GM18909 (cell line): Measurements from ENCODE around the gene UBALD1.
A peak's percentile ranks its signal among the peaks of the same experiment; 100 is the strongest.
"Not testable (repeated sequence)": the region's sequence is repeated elsewhere in the genome, so short reads cannot be mapped to it uniquely, and the experiment has no call there.

Experiments used
- ATAC-seq: cut with Tn5 transposase; IDR thresholded peaks from one replicate; pipeline ENCODE4 v1.9.1; 2021; ENCODE audit warnings: mild to moderate bottlenecking; ENCODE audit not compliant: unreplicated experiment, poor library complexity

UBALD1 gene

GRCh38 chr16:4614571-4615383 lies at the start of gene UBALD1:
UBALD1 (minus strand) TSS chr16:4614888; CDS start chr16:4614797, 91 bp downstream.
- peak; percentile 59 for ATAC-seq

DNA sequence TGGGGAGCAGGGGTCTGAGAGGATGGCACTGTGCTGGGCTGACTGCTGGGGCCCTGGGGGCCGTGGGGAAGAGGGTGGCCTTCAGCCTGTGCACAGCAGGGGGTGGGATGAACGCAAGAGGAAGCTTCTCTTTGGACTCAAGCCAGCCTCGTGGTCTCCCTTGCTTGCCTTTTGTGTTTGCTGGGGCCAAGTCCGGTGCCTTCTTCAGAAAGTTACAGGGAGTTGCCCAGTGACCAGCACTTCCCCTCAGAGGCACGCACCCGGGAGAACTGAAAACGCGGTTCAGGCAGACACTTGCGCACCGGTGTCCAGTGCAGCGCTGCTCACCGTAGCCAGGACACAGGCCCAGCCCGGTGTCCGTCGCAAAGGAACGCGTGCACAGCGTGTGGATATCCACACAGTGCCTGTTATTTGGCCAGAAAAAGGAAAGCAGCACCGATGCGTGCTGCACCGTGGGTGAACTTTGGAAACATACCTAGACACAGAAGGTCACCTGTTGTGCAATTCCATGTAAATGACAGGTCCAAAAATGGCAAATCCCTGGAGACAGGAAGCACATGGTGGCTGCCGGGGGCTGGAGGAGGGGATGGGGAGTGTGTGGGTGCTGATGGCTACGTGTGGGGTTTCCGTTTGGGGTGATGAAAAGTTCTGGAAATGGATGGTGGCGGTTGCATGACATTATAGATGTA lies 49.2 kb upstream of the UBALD1 start:
- ATAC-seq: no peak

GRCh38 chr16:4663465-4663776 lies 48.7 kb upstream of the UBALD1 start:
- ATAC-seq: no peak

DNA sequence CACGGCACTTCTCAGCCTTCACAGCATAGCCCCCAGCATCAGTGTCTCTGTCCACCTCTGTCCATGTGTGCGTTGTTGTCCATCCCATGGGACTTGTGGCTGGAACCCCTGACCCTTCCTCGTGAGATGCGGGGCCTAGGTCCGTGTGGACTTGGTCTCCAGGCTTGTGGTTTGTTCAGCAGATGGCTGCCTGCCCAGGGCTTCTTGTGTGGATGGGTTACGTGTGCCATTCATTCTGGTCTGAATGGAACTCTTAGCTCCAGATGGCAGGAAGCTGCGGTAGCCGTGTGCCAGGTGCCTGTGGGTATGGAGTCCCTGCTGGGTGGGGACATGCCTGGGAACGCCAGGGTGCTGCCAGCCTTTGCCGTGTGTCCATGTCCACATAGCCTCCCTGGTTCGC lies 47.0 kb upstream of the UBALD1 start:
- no peak for ATAC-seq

DNA sequence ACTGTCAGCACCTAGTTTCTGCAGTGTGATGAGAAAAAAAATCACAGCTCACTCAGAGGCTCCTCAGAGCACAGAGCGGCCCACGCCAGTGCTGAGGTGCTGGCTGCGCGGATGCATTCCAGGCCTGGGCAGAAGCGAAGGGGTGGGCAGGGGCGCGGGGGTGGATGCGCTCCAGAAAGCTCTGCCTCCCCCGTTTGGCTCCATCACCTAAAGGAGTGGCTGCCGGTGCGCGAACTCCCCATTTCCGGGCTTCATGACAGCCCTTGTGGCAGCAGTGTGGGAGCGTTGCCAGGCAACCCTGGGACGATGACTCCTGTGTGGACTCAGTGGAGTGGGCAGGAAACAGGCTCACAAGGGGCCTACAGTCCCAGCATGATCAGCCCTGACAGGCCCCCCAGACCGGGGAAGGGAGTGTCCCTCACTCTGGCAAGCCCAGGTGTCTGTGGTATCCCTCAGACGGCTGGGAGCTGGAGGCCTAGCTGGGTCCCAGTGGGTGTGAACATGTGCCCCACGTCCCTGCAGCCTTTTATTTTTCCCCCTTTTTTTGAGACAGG lies 45.8 kb upstream of the UBALD1 start:
- no peak for ATAC-seq

GRCh38 chr16:4659363-4660353 lies 45.0 kb upstream of the UBALD1 start:
- no peak for ATAC-seq

GRCh38 chr16:4656695-4657686 lies 42.3 kb upstream of the UBALD1 start:
- no peak for ATAC-seq

GRCh38 chr16:4656221-4656620 lies 41.5 kb upstream of the UBALD1 start:
- ATAC-seq: no peak

- no peak for ATAC-seq
Observed at GRCh38 chr16:4655801-4656200, 41.1 kb upstream of the UBALD1 start.

GRCh38 chr16:4654964-4655590 lies 40.4 kb upstream of the UBALD1 start:
- no peak for ATAC-seq

- no peak for ATAC-seq
Observed at GRCh38 chr16:4654011-4654963, 39.6 kb upstream of the UBALD1 start.

DNA sequence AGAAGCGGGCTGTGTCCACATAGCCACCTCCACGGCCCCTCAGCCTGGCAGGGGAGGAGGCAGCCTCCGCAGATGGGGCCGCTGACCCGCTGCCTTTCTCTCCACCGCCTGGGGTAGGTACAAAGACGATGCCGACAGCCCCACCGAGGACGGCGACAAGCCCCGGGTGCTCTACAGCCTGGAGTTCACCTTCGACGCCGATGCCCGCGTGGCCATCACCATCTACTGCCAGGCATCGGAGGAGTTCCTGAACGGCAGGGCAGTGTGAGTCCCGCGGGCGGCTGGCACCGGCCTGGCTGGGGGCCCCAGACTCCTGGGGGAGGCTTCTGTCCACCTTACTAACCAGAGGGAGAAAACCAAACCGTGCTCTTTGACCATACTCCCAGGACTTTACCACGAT lies 37.9 kb upstream of the UBALD1 start:
- ATAC-seq: no peak

DNA sequence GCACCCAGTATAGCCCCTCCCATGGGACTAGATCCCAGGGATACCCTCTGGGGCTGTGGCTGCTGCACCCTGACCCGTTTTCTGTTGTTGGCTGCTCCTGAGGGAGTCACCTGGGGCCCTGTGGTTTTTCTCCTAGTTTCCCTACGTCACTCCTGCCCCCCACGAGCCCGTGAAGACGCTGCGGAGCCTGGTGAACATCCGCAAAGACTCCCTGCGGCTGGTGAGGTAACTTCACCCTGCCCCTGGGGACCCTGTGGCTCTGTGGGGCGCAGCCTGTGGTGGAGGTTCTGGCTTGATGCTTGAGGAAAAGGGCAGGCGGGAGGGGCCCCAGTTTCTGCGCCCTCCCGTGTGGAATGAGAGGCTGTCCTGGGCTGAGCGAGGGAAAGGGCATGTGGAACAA lies 37.1 kb upstream of the UBALD1 start:
- ATAC-seq: no peak

DNA sequence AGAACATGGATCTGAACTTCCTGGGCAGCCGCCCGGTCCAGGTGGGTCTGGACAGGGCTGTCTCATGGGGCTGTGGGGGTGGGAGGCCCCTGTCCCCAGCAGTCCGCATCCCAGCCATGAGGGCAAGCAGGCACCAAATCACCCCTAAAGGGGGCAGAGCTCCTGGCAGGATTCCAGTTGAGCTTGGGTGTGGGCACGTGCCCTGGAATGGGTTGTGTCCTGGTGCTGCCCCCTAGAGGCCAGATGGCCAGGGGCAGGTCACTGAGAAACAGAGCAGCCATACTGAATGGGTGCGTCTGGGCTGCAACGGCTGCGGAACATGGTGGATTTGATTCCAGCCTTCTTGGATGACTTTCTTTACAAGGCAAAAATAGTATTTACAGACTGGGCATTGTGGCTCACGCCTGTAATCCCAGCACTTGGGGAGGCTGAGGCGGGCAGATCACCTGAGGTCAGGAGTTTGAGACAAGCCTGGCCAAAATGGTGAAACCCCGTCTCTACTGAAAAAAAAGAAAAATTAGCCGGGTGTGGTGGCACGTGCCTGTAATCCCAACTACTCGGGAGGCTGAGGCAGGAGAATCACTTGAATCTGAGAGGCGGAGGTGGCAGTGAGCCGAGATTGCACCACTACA lies 35.9 kb upstream of the UBALD1 start:
- ATAC-seq: not testable (repeated sequence)

GRCh38 chr16:4649744-4650442 lies 35.2 kb upstream of the UBALD1 start:
- ATAC-seq: no peak

DNA sequence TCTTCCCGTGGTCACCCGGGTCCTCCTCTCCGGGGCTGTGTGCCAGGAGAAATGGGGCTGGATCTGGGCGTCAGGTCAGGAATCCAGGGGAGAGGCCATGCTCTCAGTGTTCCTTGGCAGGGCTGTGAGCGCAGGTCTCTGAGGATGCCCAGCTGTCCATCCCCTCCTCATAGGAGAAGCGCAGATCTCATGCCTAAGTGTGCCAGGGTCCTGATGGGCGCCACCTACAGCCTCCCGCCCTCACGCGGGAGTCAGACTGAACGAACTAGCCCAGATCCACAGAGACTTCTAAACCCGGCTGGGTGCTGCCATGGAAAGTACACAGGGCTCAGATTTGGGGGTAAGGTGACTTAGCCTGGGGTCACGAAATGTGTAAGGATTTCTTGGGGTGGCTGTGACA lies 34.2 kb upstream of the UBALD1 start:
- no peak for ATAC-seq

DNA sequence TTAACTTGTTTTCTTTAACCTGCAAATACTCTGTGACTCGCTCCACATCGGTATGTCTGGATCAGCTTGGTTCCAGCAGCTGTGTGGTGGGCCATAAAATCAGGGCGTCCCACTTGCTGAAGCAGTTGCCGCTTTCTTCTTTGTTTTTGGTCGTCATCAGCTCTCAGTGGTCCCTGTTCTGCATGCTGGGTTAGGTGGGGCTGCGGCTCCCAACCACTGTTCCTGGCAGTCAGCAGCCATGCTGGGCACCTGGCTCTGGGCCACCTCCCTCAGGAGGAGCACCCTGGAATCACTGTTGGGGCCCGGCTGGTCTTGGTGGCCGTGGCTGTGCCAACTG lies 32.9 kb upstream of the UBALD1 start:
- no peak for ATAC-seq
